Left ventricle myocardium superior (tissue), 1 donor: ENCODE measurements around the gene GPN3. TPM values are rescaled to one million over a fixed set of nuclear protein-coding genes. Genes with fewer than 3 reads are reported as not detected.

Experiments used
- total RNA-seq: library from RNA; stranded (reverse); fragmentation: NEBNext Ultra II Directional; extraction: Animal tissue kit (Norgen Biotek cat#: 25700); gene quantifications from one replicate; pipeline ENCODE4 v1.2.1, GENCODE V29; 2021
- donor health status: DM: no; HTN: yes; CAD: no; lungs with severe emphysema.

The GPN3 gene
- total RNA-seq, 1 donor from 2014 or later: 27.5 TPM

Other genes with a start within 250 kb of the GPN3 start
- 3,201 TPM for gene ATP2A2, start 187.0 kb downstream of the GPN3 start, total RNA-seq
- gene ANAPC7, start 64.5 kb downstream of the GPN3 start, total RNA-seq: 31.8 TPM
- gene ARPC3, start 17.9 kb downstream of the GPN3 start, total RNA-seq: 82.3 TPM
- gene FAM216A, start 588 bp upstream of the GPN3 start, total RNA-seq: 3.8 TPM
- 94.1 TPM for gene VPS29, start 33.9 kb upstream of the GPN3 start, total RNA-seq
- gene RAD9B, start 34.1 kb upstream of the GPN3 start, total RNA-seq: 0.62 TPM
- gene PPTC7, start 115.1 kb upstream of the GPN3 start, total RNA-seq: 124 TPM
- 25.5 TPM for gene TCTN1, start 145.9 kb upstream of the GPN3 start, total RNA-seq
- 10.4 TPM for gene HVCN1, start 220.9 kb upstream of the GPN3 start, total RNA-seq